Nephron (organoid): ENCODE measurements around the gene NOL8.
A peak's percentile ranks its signal among the peaks of the same experiment; 100 is the strongest.

Experiments used
- H3K27ac Mint-ChIP-seq, 3 experiments: 2 replicates each; pipeline ENCODE4 v1.8.0; 2020; ENCODE audit warnings: mixed read lengths in 3 of 3, mild to moderate bottlenecking in 2 of 3, moderate library complexity in 1 of 3
- H3K27me3 Mint-ChIP-seq: 2 replicates; pipeline ENCODE4 v1.8.0; 2021; ENCODE audit warnings: low read depth, mild to moderate bottlenecking, moderate library complexity, mixed read lengths
- H3K36me3 Mint-ChIP-seq: 2 replicates; pipeline ENCODE4 v1.8.0; 2020; ENCODE audit warnings: low read depth, mixed read lengths
- H3K4me1 Mint-ChIP-seq: 2 replicates; pipeline ENCODE4 v1.8.0; 2020; ENCODE audit warnings: mixed read lengths
- H3K4me3 Mint-ChIP-seq, 3 experiments: 2 replicates each; pipeline ENCODE4 v1.8.0; 2020; ENCODE audit warnings: mild to moderate bottlenecking in 3 of 3, mixed read lengths in 3 of 3, moderate library complexity in 2 of 3
- H3K9me3 Mint-ChIP-seq: 2 replicates; pipeline ENCODE4 v1.8.0; 2020; ENCODE audit warnings: mixed read lengths
- CTCF ChIP-seq, 3 experiments: fragments of 200-600 bp; sonication (generic); IDR thresholded peaks; one replicate each; pipeline ENCODE4 v1.5.0; 2021; ENCODE audit warnings: antibody characterized with exemption in 3 of 3; ENCODE audit not compliant: unreplicated experiment in 3 of 3

The NOL8 gene

GRCh38 chr9:92295827-92296258, 29.3 kb downstream of the NOL8 start:
- Mint-ChIP-seq H3K4me3 (peak overlapping the region; percentile 40 to 63 (median 49)), H3K27ac (peak overlapping the region in 2 of 3 experiments; percentile 27), H3K27me3 (no peaks in the 10 kb centered on the region), H3K36me3 (peaks cover 33% of the 10 kb centered on the region), H3K4me1 (peaks cover 29% of the 10 kb centered on the region), H3K9me3 (no peaks in the 10 kb centered on the region)
- TF ChIP-seq CTCF (IDR thresholded peaks at IDR 0.05; ENCODE audit: unreplicated experiment in 3 of 3): no peak

- peak overlapping the region; percentile 17 to 49 (median 41) for H3K4me3 Mint-ChIP-seq
- H3K36me3 Mint-ChIP-seq: peaks cover 36% of the 10 kb centered on the region
- H3K27me3 Mint-ChIP-seq: no peaks in the 10 kb centered on the region
- H3K4me1 Mint-ChIP-seq: peaks cover 30% of the 10 kb centered on the region
- TF ChIP-seq CTCF (IDR thresholded peaks at IDR 0.05; ENCODE audit: unreplicated experiment in 3 of 3): no peak
- H3K27ac Mint-ChIP-seq: peak overlapping the region in 2 of 3 experiments; percentile 27
- no peaks in the 10 kb centered on the region for H3K9me3 Mint-ChIP-seq
Observed at GRCh38 chr9:92295240-92295790, 29.8 kb downstream of the NOL8 start.

- peak overlapping the region; percentile 97 to 99 (median 98) for H3K4me3 Mint-ChIP-seq
- peak overlapping the region; percentile 99 for H3K27ac Mint-ChIP-seq
- peaks cover 30% of the 10 kb centered on the region for H3K4me1 Mint-ChIP-seq
- peaks cover 38% of the 10 kb centered on the region for H3K36me3 Mint-ChIP-seq
- no peak for TF ChIP-seq CTCF (IDR thresholded peaks at IDR 0.05; ENCODE audit: unreplicated experiment in 3 of 3)
- H3K9me3 Mint-ChIP-seq: no peaks in the 10 kb centered on the region
- no peaks in the 10 kb centered on the region for H3K27me3 Mint-ChIP-seq
Observed at GRCh38 chr9:92294297-92294676, 30.9 kb downstream of the NOL8 start.

- Mint-ChIP-seq H3K4me1 (peaks cover 30% of the 10 kb centered on the region), H3K27me3 (no peaks in the 10 kb centered on the region), H3K9me3 (no peaks in the 10 kb centered on the region), H3K27ac (peak within 1 kb of the TSS; percentile 99), H3K36me3 (peaks cover 33% of the 10 kb centered on the region), H3K4me3 (peak within 1 kb of the TSS; percentile 97 to 99 (median 98))
- TF ChIP-seq CTCF (IDR thresholded peaks at IDR 0.05; ENCODE audit: unreplicated experiment in 3 of 3): peak; percentile 16 to 42 (median 38)
Observed at GRCh38 chr9:92293452-92294296, 31.5 kb downstream of the NOL8 start, which contains the start of gene IARS1. Gene IARS1 (minus strand): TSS chr9:92293697. CDS start chr9:92289419, 4,278 bp downstream.

- no peaks in the 10 kb centered on the region for H3K27me3 Mint-ChIP-seq
- H3K4me1 Mint-ChIP-seq: peaks cover 30% of the 10 kb centered on the region
- peak overlapping the region; percentile 3 to 99 (median 34) for H3K27ac Mint-ChIP-seq
- TF ChIP-seq CTCF (IDR thresholded peaks at IDR 0.05; ENCODE audit: unreplicated experiment in 3 of 3): no peak
- H3K4me3 Mint-ChIP-seq: peak overlapping the region; percentile 97 to 99 (median 98)
- H3K36me3 Mint-ChIP-seq: peaks cover 37% of the 10 kb centered on the region
- H3K9me3 Mint-ChIP-seq: no peaks in the 10 kb centered on the region
Observed at GRCh38 chr9:92293075-92293354, 32.1 kb downstream of the NOL8 start.
